Liver (tissue), 9 donors: ENCODE measurements around the gene BLOC1S3. TPM values are rescaled to one million over a fixed set of nuclear protein-coding genes. Genes with fewer than 3 reads are reported as not detected.
A peak's percentile ranks its signal among the peaks of the same experiment; 100 is the strongest.

ENCODE experiments used
- DNase-seq: peaks from one replicate; pipeline ENCODE4 v3.0.0-alpha.2; 2017; ENCODE audit warnings: low spot score
- H3K27ac ChIP-seq, 2 donors: one replicate each; pipeline ENCODE4 v1.7.0; 2013; ENCODE audit warnings: inconsistent platforms in 2 of 2, low read length in 2 of 2, control low read depth in 1 of 2, low read depth in 1 of 2, mild to moderate bottlenecking in 1 of 2
- H3K27me3 ChIP-seq, 4 donors: one replicate each; pipeline versions ENCODE4 v1.6.1 to v1.7.0; 2013; ENCODE audit warnings: low read length in 3 of 4, inconsistent platforms in 1 of 4, mild to moderate bottlenecking in 1 of 4, moderate library complexity in 1 of 4; ENCODE audit not compliant: control insufficient read depth in 4 of 4, insufficient read depth in 4 of 4
- H3K36me3 ChIP-seq, 4 donors: one replicate each; pipeline versions ENCODE4 v1.6.1 to v1.7.0; 2013; ENCODE audit warnings: low read length in 3 of 4, mild to moderate bottlenecking in 3 of 4, low read depth in 1 of 4, moderate library complexity in 1 of 4; ENCODE audit not compliant: control insufficient read depth in 4 of 4, insufficient read depth in 3 of 4
- H3K4me1 ChIP-seq, 4 donors: one replicate each; pipeline versions ENCODE4 v1.6.1 to v1.7.0; 2013; ENCODE audit warnings: low read length in 3 of 4, mild to moderate bottlenecking in 3 of 4, moderate library complexity in 1 of 4; ENCODE audit not compliant: control insufficient read depth in 4 of 4, insufficient read depth in 4 of 4
- H3K4me3 ChIP-seq, 3 donors: one replicate each; pipeline versions ENCODE4 v1.6.1 to v1.7.0; 2013; ENCODE audit warnings: low read length in 3 of 3, control low read depth in 1 of 3, low read depth in 1 of 3, mild to moderate bottlenecking in 1 of 3
- H3K9ac ChIP-seq, 2 donors: one replicate each; pipeline ENCODE4 v1.7.0; 2013; ENCODE audit warnings: low read length in 2 of 2, mild to moderate bottlenecking in 2 of 2, moderate library complexity in 2 of 2, control low read depth in 1 of 2, low read depth in 1 of 2
- H3K9me3 ChIP-seq, 4 donors: one replicate each; pipeline versions ENCODE4 v1.6.1 to v1.7.0; 2013; ENCODE audit warnings: low read length in 3 of 4; ENCODE audit not compliant: control insufficient read depth in 4 of 4
- CTCF ChIP-seq: fragments of 150-350 bp; IDR thresholded peaks from 2 replicates; pipeline ENCODE4 v1.5.1; 2017; ENCODE audit warnings: improper control_type of control experiment, low read depth, low read length; ENCODE audit not compliant: missing input control
- EGR1 ChIP-seq, 2 donors: IDR thresholded peaks; 2 replicates each; pipeline ENCODE4 v1.6.1; 2016 to 2018; ENCODE audit warnings: antibody characterized with exemption in 2 of 2, low read depth in 2 of 2
- FOXA1 ChIP-seq: IDR thresholded peaks from 2 replicates; pipeline ENCODE4 v1.6.1; 2016; ENCODE audit warnings: antibody characterized with exemption
- FOXA2 ChIP-seq: IDR thresholded peaks from 2 replicates; pipeline ENCODE4 v1.6.1; 2016; ENCODE audit warnings: antibody characterized with exemption
- GABPA ChIP-seq, 2 donors: IDR thresholded peaks in 1 of 2; conservative IDR thresholded peaks in 1 of 2; 2 replicates each; pipeline ENCODE4 v1.6.1; 2016; ENCODE audit warnings: antibody characterized with exemption in 2 of 2, mild to moderate bottlenecking in 1 of 2, moderate library complexity in 1 of 2
- HNF4A ChIP-seq, 2 donors: conservative IDR thresholded peaks; 2 replicates each; pipeline ENCODE4 v1.6.1; 2016; ENCODE audit warnings: antibody characterized with exemption in 2 of 2, mild to moderate bottlenecking in 2 of 2
- HNF4G ChIP-seq: IDR thresholded peaks from 2 replicates; pipeline ENCODE4 v1.6.1; 2016; ENCODE audit warnings: antibody characterized with exemption
- JUND ChIP-seq, 2 donors: IDR thresholded peaks; 2 replicates each; pipeline ENCODE4 v1.6.1; 2016; ENCODE audit warnings: antibody characterized with exemption in 2 of 2
- MAX ChIP-seq: IDR thresholded peaks from 2 replicates; pipeline ENCODE4 v1.6.1; 2016; ENCODE audit warnings: antibody characterized with exemption
- NR2F2 ChIP-seq: IDR thresholded peaks from 2 replicates; pipeline ENCODE4 v1.6.1; 2016; ENCODE audit warnings: antibody characterized with exemption
- REST ChIP-seq: IDR thresholded peaks from 2 replicates; pipeline ENCODE4 v1.6.1; 2016; ENCODE audit warnings: antibody characterized with exemption, mild to moderate bottlenecking
- RXRA ChIP-seq, 2 donors: IDR thresholded peaks; 2 replicates each; pipeline ENCODE4 v1.6.1; 2017 to 2018; ENCODE audit warnings: antibody characterized with exemption in 2 of 2, mild to moderate bottlenecking in 1 of 2
- SP1 ChIP-seq: IDR thresholded peaks from 2 replicates; pipeline ENCODE4 v1.6.1; 2018; ENCODE audit warnings: antibody characterized with exemption, mild to moderate bottlenecking
- TAF1 ChIP-seq: conservative IDR thresholded peaks from 2 replicates; pipeline ENCODE4 v1.6.1; 2016; ENCODE audit warnings: antibody characterized with exemption, mild to moderate bottlenecking
- YY1 ChIP-seq: IDR thresholded peaks from 2 replicates; pipeline ENCODE4 v1.6.1; 2016; ENCODE audit warnings: antibody characterized with exemption, mild to moderate bottlenecking
- ZBTB33 ChIP-seq: IDR thresholded peaks from 2 replicates; pipeline ENCODE4 v1.6.1; 2016; ENCODE audit warnings: antibody characterized with exemption
- WGBS: extraction: QIAGEN DNeasy Blood & Tissue Kit; methylation state at CpG from one replicate; pipeline ENCODE4 v1.1.7; 2013; 5-methylcytosine and 5-hydroxymethylcytosine counted together
- polyA plus RNA-seq, 2 donors: library from polyadenylated mRNA; stranded (reverse) in 1 of 2; unstranded in 1 of 2; fragments of 200-250 nt in 1 of 2; fragments of >200 nt in 1 of 2; fragmentation: Nextera tagmentation in 1 of 2; extraction: Ambion mirVana in 1 of 2; gene quantifications; one replicate each; pipeline versions ENCODE4 v1.2.1 to v1.2.3, GENCODE V29; 2013 to 2015
- total RNA-seq, 2 donors: library from RNA; depleted of rRNA; stranded (reverse); fragments of >200 nt; gene quantifications; one replicate each; pipeline ENCODE4 v1.2.3, GENCODE V29; 2014
- donor health status: healthy.
- donor health status: healthy.
- donor health status: healthy.
- donor health status: healthy.
- donor health status: healthy.

The BLOC1S3 gene
- total and polyA plus RNA-seq, 4 donors: 2.7 to 4.6 (median 4.2) TPM

- TF ChIP-seq MAX: no peak
- no peak for TF ChIP-seq RXRA (IDR thresholded peaks at IDR 0.05)
- TF ChIP-seq HNF4A (conservative IDR thresholded peaks at IDR 0.05): no peak
- TF ChIP-seq HNF4G: no peak
These were observed 2.9 kb upstream of the BLOC1S3 start (continued) for GRCh38 chr19:45175515-45176345.

- H3K27ac ChIP-seq: peak within 1 kb of the TSS; percentile 78 to 96
- peak within 1 kb of the TSS; percentile 79 to 98 (median 79) for H3K4me3 ChIP-seq
- no peak for TF ChIP-seq FOXA1
- no peak for TF ChIP-seq TAF1
- no peak for TF ChIP-seq SP1
- no peak for TF ChIP-seq JUND (IDR thresholded peaks at IDR 0.05)
- TF ChIP-seq YY1: no peak
- TF ChIP-seq ZBTB33: no peak
- no peak for TF ChIP-seq HNF4A (conservative IDR thresholded peaks at IDR 0.05)
- TF ChIP-seq HNF4G: no peak
- no peak for TF ChIP-seq GABPA (IDR thresholded peaks at IDR 0.05 in 1 of 2, conservative IDR thresholded peaks at IDR 0.05 in 1 of 2)
- TF ChIP-seq REST: no peak
- TF ChIP-seq NR2F2: no peak
- TF ChIP-seq CTCF: no peak
- no peak for TF ChIP-seq FOXA2
- no peak for TF ChIP-seq EGR1 (IDR thresholded peaks at IDR 0.05; ENCODE audit: low read depth in 2 of 2)
- WGBS: under 1% methylated on average over 36 of the region's 36 CpGs
- peaks cover 0 to 1% (median 0%) of the 10 kb centered on the region in 4 donors for H3K36me3 ChIP-seq
- no peak for DNase-seq
- peaks cover 8 to 34% (median 23%) of the 10 kb centered on the region in 4 donors for H3K4me1 ChIP-seq
- H3K9ac ChIP-seq: peak within 1 kb of the TSS; percentile 47 to 73
- H3K9me3 ChIP-seq: no peaks in the 10 kb centered on the region
- H3K27me3 ChIP-seq: no peaks in the 10 kb centered on the region
These were observed 745 bp upstream of the BLOC1S3 start, which contains the start of gene TRAPPC6A for GRCh38 chr19:45177817-45178261. TSS of gene TRAPPC6A (minus strand) at chr19:45178237. CDS start at chr19:45178218, 19 bp downstream.
